MCF 10A (cell line): ENCODE data around the gene PRPF38B. TPM values are rescaled to one million over a fixed set of nuclear protein-coding genes. Genes with fewer than 3 reads are reported as not detected.
A peak's percentile ranks its signal among the peaks of the same experiment; 100 is the strongest.
"Not testable (repeated sequence)": the region's sequence is repeated elsewhere in the genome, so short reads cannot be mapped to it uniquely, and the experiment has no call there.

Experiments used
- BruUV-seq: library from RNA; stranded (reverse); fragments of 400-500 nt; replicated peaks from 2 replicates; lab custom pipeline; 2021; lab: Mats Ljungman, UMichigan
- CTCF ChIA-PET: fragments of 300-600 bp; sonication (Branson Sonifier 250); formaldehyde crosslinking; extraction: SDS; loops from one replicate; lab custom pipeline; 2021; ENCODE audit warnings: antibody characterized with exemption, inconsistent platforms; lab: Yijun Ruan, JAX
- POLR2A ChIA-PET: fragments of 300-600, 350-650 bp; sonication (Branson Sonifier 250); formaldehyde crosslinking; extraction: SDS; loops from one replicate; lab custom pipeline; 2020; ENCODE audit warnings: antibody characterized with exemption, inconsistent platforms; lab: Yijun Ruan, JAX
- DNase-seq: peaks from one replicate; pipeline ENCODE4 v3.0.0-alpha.2; 2018; ENCODE audit not compliant: unreplicated experiment
- H3K27ac Mint-ChIP-seq: one replicate; pipeline ENCODE4 v1.8.0; 2022; ENCODE audit warnings: mild to moderate bottlenecking, low read depth, mixed read lengths; ENCODE audit not compliant: unreplicated experiment
- H3K27me3 Mint-ChIP-seq: one replicate; pipeline ENCODE4 v1.8.0; 2022; ENCODE audit warnings: mixed read lengths; ENCODE audit not compliant: insufficient read depth, unreplicated experiment
- H3K36me3 Mint-ChIP-seq: one replicate; pipeline ENCODE4 v1.8.0; 2022; ENCODE audit warnings: mild to moderate bottlenecking, moderate library complexity, mixed read lengths; ENCODE audit not compliant: insufficient read depth, unreplicated experiment
- H3K4me1 Mint-ChIP-seq: one replicate; pipeline ENCODE4 v1.8.0; 2022; ENCODE audit warnings: mixed read lengths; ENCODE audit not compliant: insufficient read depth, unreplicated experiment
- H3K4me3 Mint-ChIP-seq: one replicate; pipeline ENCODE4 v1.8.0; 2022; ENCODE audit warnings: mild to moderate bottlenecking, moderate library complexity, mixed read lengths; ENCODE audit not compliant: unreplicated experiment
- H3K9me3 Mint-ChIP-seq: one replicate; pipeline ENCODE4 v1.8.0; 2022; ENCODE audit warnings: mixed read lengths; ENCODE audit not compliant: unreplicated experiment
- CTCF ChIP-seq: fragments of 200-600 bp; IDR thresholded peaks from one replicate; pipeline ENCODE4 v1.8.0; 2022; ENCODE audit warnings: antibody characterized with exemption, mild to moderate bottlenecking; ENCODE audit not compliant: unreplicated experiment
- intact Hi-C: fragments of 100-400 bp; cut with micrococcal nuclease; formaldehyde crosslinking; loops from 2 replicates; pipeline ENCODE4 v1.14.1; 2022
- total RNA-seq: library from RNA; stranded (reverse); gene quantifications from 2 replicates; pipeline ENCODE4 v1.2.3, GENCODE V29; 2022

Gene PRPF38B
- total RNA-seq, 1 experiment from 2014 or later, result 65.3 TPM

GRCh38 chr1:108701176-108701849 lies 9.2 kb downstream of the PRPF38B start:
- intact Hi-C loops, result no loop called here
- no TSS peak for BruUV-seq
- Mint-ChIP-seq H3K4me1 (peaks cover 20% of the 10 kb centered on the region), H3K36me3 (peaks cover 68% of the 10 kb centered on the region), H3K27me3 (no peaks in the 10 kb centered on the region), H3K27ac (no peak overlapping the region), H3K9me3 (no peaks in the 10 kb centered on the region), H3K4me3 (no peak overlapping the region)
- no peak for TF ChIP-seq CTCF
- ChIA-PET POLR2A (interaction anchor here (1.0 to 5.3 kb wide), 2 partner anchors 8 to 9 kb away, joined by 3 to 86 read pairs; partner anchors contain the start of gene PRPF38B), CTCF (no interaction called here)
- no peak for DNase-seq

GRCh38 chr1:108702109-108702508 lies 10.0 kb downstream of the PRPF38B start:
- H3K4me3 Mint-ChIP-seq, H3K27ac Mint-ChIP-seq, H3K27me3 Mint-ChIP-seq, H3K9me3 Mint-ChIP-seq, BruUV-seq, intact Hi-C loops, DNase-seq: not testable (repeated sequence)
- H3K36me3 Mint-ChIP-seq, result peaks cover 60% of the 10 kb centered on the region
- CTCF ChIA-PET, result interaction anchor here (0.5 kb wide), 1 partner anchor 202 kb away, joined by 3 read pairs; no protein-coding TSS in a partner anchor
- POLR2A ChIA-PET, result interaction anchor here (3.7 to 5.3 kb wide), 2 partner anchors 9 to 18 kb away, joined by 30 to 86 read pairs; partner anchors contain the start of gene PRPF38B
- peaks cover 20% of the 10 kb centered on the region for H3K4me1 Mint-ChIP-seq

GRCh38 chr1:108703939-108704338 lies 11.8 kb downstream of the PRPF38B start:
- intact Hi-C loops, result loop anchor here (1.0 kb wide), 1 partner anchor 42 kb away; the partner anchor contains the start of gene STXBP3
- POLR2A ChIA-PET, result interaction anchor here (0.6 to 5.3 kb wide), 13 partner anchors 11 to 493 kb away, joined by 3 to 86 read pairs (median 5); partner anchors contain the start of genes PRPF38B and STXBP3
- H3K4me3 Mint-ChIP-seq, result no peak overlapping the region
- TSS peak; percentile 93 for BruUV-seq
- H3K27ac Mint-ChIP-seq, result peak overlapping the region; percentile 46
- peaks cover 42% of the 10 kb centered on the region for H3K36me3 Mint-ChIP-seq
- H3K27me3 Mint-ChIP-seq, result no peaks in the 10 kb centered on the region
- DNase-seq, result peak; percentile 71
- TF ChIP-seq CTCF, result no peak
- H3K4me1 Mint-ChIP-seq, result peaks cover 20% of the 10 kb centered on the region
- no peaks in the 10 kb centered on the region for H3K9me3 Mint-ChIP-seq
- CTCF ChIA-PET, result interaction anchor here (1.4 to 2.1 kb wide), 2 partner anchors 10 to 41 kb away, joined by 5 to 9 read pairs; no protein-coding TSS in a partner anchor

- intact Hi-C loops, result loop anchor here (1.0 kb wide), 1 partner anchor 42 kb away; the partner anchor contains the start of gene STXBP3
- ChIA-PET POLR2A (interaction anchor here (0.6 to 5.3 kb wide), 17 partner anchors 11 to 492 kb away, joined by 3 to 86 read pairs (median 4); partner anchors contain the start of genes PRPF38B and STXBP3), CTCF (interaction anchor here (0.7 to 2.3 kb wide), 4 partner anchors 13 to 364 kb away, joined by 3 to 9 read pairs (median 5); no protein-coding TSS in a partner anchor)
- Mint-ChIP-seq H3K27ac (peak overlapping the region; percentile 46), H3K4me3 (no peak overlapping the region), H3K36me3 (peaks cover 36% of the 10 kb centered on the region), H3K27me3 (no peaks in the 10 kb centered on the region), H3K4me1 (peaks cover 16% of the 10 kb centered on the region), H3K9me3 (no peaks in the 10 kb centered on the region)
- BruUV-seq, result no TSS peak
- TF ChIP-seq CTCF, result no peak
- DNase-seq, result peak; percentile 74
Measured at GRCh38 chr1:108704496-108704895, 12.4 kb downstream of the PRPF38B start.
